Spinal cord (tissue), 10 donors: ENCODE measurements around the gene CLN5. TPM values are rescaled to one million over a fixed set of nuclear protein-coding genes. Genes with fewer than 3 reads are reported as not detected.
"Not testable (repeated sequence)": the region's sequence is repeated elsewhere in the genome, so short reads cannot be mapped to it uniquely, and the experiment has no call there.

Source experiments
- DNase-seq, 6 donors: peaks; one replicate each; pipeline versions ENCODE4 v3.0.0 to v3.0.0-alpha.2; 2013 to 2015; ENCODE audit warnings: low spot score in 6 of 6, low read depth in 4 of 6
- H3K27ac ChIP-seq: one replicate; pipeline ENCODE4 v1.5.1; 2013; ENCODE audit warnings: low read depth, low read length, control low read depth
- H3K27me3 ChIP-seq: one replicate; pipeline ENCODE4 v1.6.1; 2013; ENCODE audit warnings: low read length; ENCODE audit not compliant: control insufficient read depth, insufficient read depth
- H3K36me3 ChIP-seq: one replicate; pipeline ENCODE4 v1.6.1; 2013; ENCODE audit warnings: low read length; ENCODE audit not compliant: control insufficient read depth, insufficient read depth
- H3K4me1 ChIP-seq: one replicate; pipeline ENCODE4 v1.6.1; 2013; ENCODE audit warnings: low read length; ENCODE audit not compliant: control insufficient read depth, insufficient read depth
- H3K4me3 ChIP-seq: one replicate; pipeline ENCODE4 v1.5.1; 2013; ENCODE audit warnings: low read depth, low read length, control low read depth
- H3K9me3 ChIP-seq: one replicate; pipeline ENCODE4 v1.6.1; 2013; ENCODE audit warnings: low read length; ENCODE audit not compliant: control insufficient read depth, insufficient read depth
- WGBS: methylation state at CpG from one replicate; pipeline ENCODE4 v1.1.5; 2013; ENCODE audit warnings: missing lambda C conversion rate; ENCODE audit not compliant: insufficient coverage; 5-methylcytosine and 5-hydroxymethylcytosine counted together
- polyA plus RNA-seq, 2 donors: library from polyadenylated mRNA; unstranded; fragments of 120-200 nt; gene quantifications; one replicate each; pipeline ENCODE4 v1.2.1, GENCODE V29; 2013; ENCODE audit not compliant: insufficient read length in 2 of 2
- total RNA-seq, 2 donors: library from RNA; depleted of rRNA in 1 of 2; stranded (reverse); fragments of 120-200 nt in 1 of 2; fragments of >200 nt in 1 of 2; gene quantifications; one replicate each; pipeline versions ENCODE4 v1.2.3 to v1.2.4, GENCODE V29; 2013 to 2014
- donor health status: healthy.

The CLN5 gene
- total and polyA plus RNA-seq, 4 donors, result 33.1 to 55.9 (median 39.8) TPM

- no peak overlapping the region for H3K27ac ChIP-seq
- H3K4me1 ChIP-seq, result peaks cover 4% of the 10 kb centered on the region
- no peak overlapping the region for H3K4me3 ChIP-seq
- no peaks in the 10 kb centered on the region for H3K36me3 ChIP-seq
- no CpG with 5 or more reads among the region's 5 CpGs for WGBS
- peaks cover 4% of the 10 kb centered on the region for H3K9me3 ChIP-seq
- DNase-seq, result peak in 1 of 6 donors; percentile 57
- no peaks in the 10 kb centered on the region for H3K27me3 ChIP-seq
These were observed 36.2 kb upstream of the CLN5 start for GRCh38 chr13:76955661-76956060.

- Histone ChIP-seq H3K9me3 (peaks cover 6% of the 10 kb centered on the region), H3K4me3 (no peak overlapping the region), H3K27ac (no peak overlapping the region), H3K4me1 (peaks cover 4% of the 10 kb centered on the region), H3K27me3 (no peaks in the 10 kb centered on the region), H3K36me3 (no peaks in the 10 kb centered on the region)
- DNase-seq, result no peak
- WGBS, result 60% methylated on average over 1 of the region's 4 CpGs
These were observed 32.9 kb upstream of the CLN5 start for GRCh38 chr13:76958841-76959432.

GRCh38 chr13:76959734-76960133 is 32.1 kb upstream of the CLN5 start:
- H3K9me3 ChIP-seq, H3K36me3 ChIP-seq, DNase-seq, H3K4me1 ChIP-seq, H3K27me3 ChIP-seq, H3K27ac ChIP-seq, H3K4me3 ChIP-seq: not testable (repeated sequence)

- WGBS, result 0% methylated on average over 2 of the region's 6 CpGs
- Histone ChIP-seq H3K27me3 (no peaks in the 10 kb centered on the region), H3K9me3 (peaks cover 2% of the 10 kb centered on the region), H3K4me3 (no peak overlapping the region), H3K36me3 (no peaks in the 10 kb centered on the region), H3K4me1 (peaks cover 17% of the 10 kb centered on the region), H3K27ac (peak overlapping the region; percentile 93)
- peak; percentile 49 to 87 (median 58) for DNase-seq
These were observed 26.0 kb upstream of the CLN5 start for GRCh38 chr13:76965759-76966421.

- no peaks in the 10 kb centered on the region for H3K27me3 ChIP-seq
- 100% methylated on average over 3 of the region's 6 CpGs for whole genome bisulfite sequencing
- H3K27ac ChIP-seq, result peak overlapping the region; percentile 93
- no peaks in the 10 kb centered on the region for H3K9me3 ChIP-seq
- no peak overlapping the region for H3K4me3 ChIP-seq
- no peaks in the 10 kb centered on the region for H3K36me3 ChIP-seq
- peaks cover 17% of the 10 kb centered on the region for H3K4me1 ChIP-seq
- no peak for DNase-seq
These were observed 24.9 kb upstream of the CLN5 start for GRCh38 chr13:76967031-76967430.

- H3K4me3 ChIP-seq, result no peak overlapping the region
- 81% methylated on average over 5 of the region's 6 CpGs for WGBS
- H3K27ac ChIP-seq, result peak overlapping the region; percentile 93
- H3K27me3 ChIP-seq, result no peaks in the 10 kb centered on the region
- H3K36me3 ChIP-seq, result no peaks in the 10 kb centered on the region
- peaks cover 22% of the 10 kb centered on the region for H3K4me1 ChIP-seq
- H3K9me3 ChIP-seq, result no peaks in the 10 kb centered on the region
- no peak for DNase-seq
These were observed 23.8 kb upstream of the CLN5 start for GRCh38 chr13:76968041-76968440.

GRCh38 chr13:76969488-76970365 is 22.2 kb upstream of the CLN5 start:
- 93% methylated on average over 2 of the region's 5 CpGs for WGBS
- Histone ChIP-seq H3K36me3 (no peaks in the 10 kb centered on the region), H3K27ac (no peak overlapping the region), H3K4me3 (no peak overlapping the region), H3K4me1 (peaks cover 22% of the 10 kb centered on the region), H3K27me3 (no peaks in the 10 kb centered on the region), H3K9me3 (no peaks in the 10 kb centered on the region)
- no peak for DNase-seq

- H3K27me3 ChIP-seq, result no peaks in the 10 kb centered on the region
- no peak overlapping the region for H3K27ac ChIP-seq
- H3K4me3 ChIP-seq, result no peak overlapping the region
- peaks cover 12% of the 10 kb centered on the region for H3K4me1 ChIP-seq
- DNase-seq, result peak in 1 of 6 donors; percentile 7
- 80% methylated on average over 1 of the region's 3 CpGs for WGBS
- H3K9me3 ChIP-seq, result no peaks in the 10 kb centered on the region
- no peaks in the 10 kb centered on the region for H3K36me3 ChIP-seq
These were observed 20.7 kb upstream of the CLN5 start for GRCh38 chr13:76971215-76971614.

GRCh38 chr13:76971851-76972829 is 19.7 kb upstream of the CLN5 start:
- DNase-seq, result peak in 2 of 6 donors; percentile 28 to 63
- Histone ChIP-seq H3K36me3 (no peaks in the 10 kb centered on the region), H3K4me1 (peaks cover 12% of the 10 kb centered on the region), H3K9me3 (no peaks in the 10 kb centered on the region), H3K4me3 (no peak overlapping the region), H3K27ac (peak overlapping the region; percentile 4), H3K27me3 (no peaks in the 10 kb centered on the region)
- 52% methylated on average over 9 of the region's 19 CpGs for WGBS
